HG03565 (cell line): ENCODE results near the gene C5orf15.
"Not testable (repeated sequence)": the region's sequence is repeated elsewhere in the genome, so short reads cannot be mapped to it uniquely, and the experiment has no call there.

ENCODE experiments used
- ATAC-seq: cut with Tn5 transposase; IDR thresholded peaks from one replicate; pipeline ENCODE4 v1.9.1; 2021; ENCODE audit warnings: mild to moderate bottlenecking, moderate library complexity; ENCODE audit not compliant: unreplicated experiment

Gene C5orf15

GRCh38 chr5:133938929-133939328, 29.5 kb downstream of the C5orf15 start:
- ATAC-seq: peak; percentile 42

- ATAC-seq: no peak
Observed at GRCh38 chr5:133938039-133938821, 30.2 kb downstream of the C5orf15 start.

- not testable (repeated sequence) for ATAC-seq
Observed at GRCh38 chr5:133937628-133938027, 30.8 kb downstream of the C5orf15 start.

GRCh38 chr5:133936651-133937015, 31.8 kb downstream of the C5orf15 start:
- no peak for ATAC-seq

- ATAC-seq: not testable (repeated sequence)
Observed at GRCh38 chr5:133935991-133936650, 32.3 kb downstream of the C5orf15 start.

- no peak for ATAC-seq
Observed at GRCh38 chr5:133935667-133935940, 32.8 kb downstream of the C5orf15 start.

GRCh38 chr5:133934822-133935666, 33.4 kb downstream of the C5orf15 start:
- ATAC-seq: no peak

- ATAC-seq: no peak
Observed at GRCh38 chr5:133934311-133934710, 34.1 kb downstream of the C5orf15 start.

GRCh38 chr5:133933670-133934295, 34.6 kb downstream of the C5orf15 start:
- no peak for ATAC-seq

GRCh38 chr5:133933169-133933509, 35.3 kb downstream of the C5orf15 start:
- no peak for ATAC-seq

GRCh38 chr5:133932441-133933168, 35.8 kb downstream of the C5orf15 start:
- no peak for ATAC-seq

- no peak for ATAC-seq
Observed at GRCh38 chr5:133931546-133931945, 36.9 kb downstream of the C5orf15 start.

- no peak for ATAC-seq
Observed at GRCh38 chr5:133930813-133931090, 37.7 kb downstream of the C5orf15 start.

- ATAC-seq: peak; percentile 47
Observed at GRCh38 chr5:133930061-133930812, 38.2 kb downstream of the C5orf15 start.

GRCh38 chr5:133928587-133929393, 39.6 kb downstream of the C5orf15 start:
- ATAC-seq: peak; percentile 29

GRCh38 chr5:133927300-133928180, 40.9 kb downstream of the C5orf15 start:
- no peak for ATAC-seq

GRCh38 chr5:133926489-133927299, 41.7 kb downstream of the C5orf15 start:
- ATAC-seq: no peak
